ENCODE data around the gene NUDT2. TPM values are rescaled to one million over a fixed set of nuclear protein-coding genes. Genes with fewer than 3 reads are reported as not detected.
"Not testable (repeated sequence)": the region's sequence is repeated elsewhere in the genome, so short reads cannot be mapped to it uniquely, and the experiment has no call there.

Gene NUDT2
- total and polyA plus RNA-seq, 2 donors (not counting 1 experiment from before 2014, with no cell fraction given) = 47.1 to 50.8 TPM

DNA sequence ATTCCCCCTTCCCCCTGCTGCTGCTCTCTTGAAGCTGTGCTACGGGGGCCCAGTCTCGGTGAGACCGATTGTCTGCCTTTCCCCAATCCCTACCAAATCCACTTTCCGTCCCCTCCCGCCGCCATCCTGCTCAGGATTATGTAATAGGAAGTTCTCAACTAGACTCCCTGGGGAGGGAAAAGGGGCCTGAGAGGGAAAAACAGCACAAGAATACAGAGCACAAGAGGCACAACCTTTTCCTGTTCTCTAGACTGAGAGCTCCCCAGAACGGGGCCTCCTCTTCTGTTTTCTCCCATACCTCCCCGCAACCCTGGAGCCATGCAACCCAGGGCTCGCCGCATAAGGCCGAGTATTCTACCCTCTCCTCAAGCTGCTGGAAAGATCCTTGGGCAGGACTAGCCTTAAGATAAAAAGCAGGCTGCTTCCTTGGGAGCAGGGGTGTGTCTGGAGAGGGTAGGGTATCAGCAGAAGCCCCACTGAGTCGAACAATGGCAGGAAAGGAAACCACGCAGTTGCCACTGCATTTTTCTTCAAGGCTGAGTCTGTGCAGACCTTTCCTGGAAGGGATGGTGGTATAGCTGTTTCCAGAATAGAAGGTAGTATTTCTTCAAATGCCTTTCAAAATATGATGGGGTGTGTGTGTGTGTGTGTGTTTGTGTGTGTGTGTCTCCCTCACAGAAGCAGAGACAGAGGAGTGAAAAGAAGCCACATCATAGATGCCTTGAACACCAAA lies 34.4 kb downstream of the NUDT2 start:
- no peak overlapping the region for H3K27ac ChIP-seq (ENCODE audit: insufficient read depth, low read length)
- H3K9me3 ChIP-seq (ENCODE audit: control insufficient read depth, insufficient read depth, low read depth, low read length) = no peaks in the 10 kb centered on the region
- no peaks in the 10 kb centered on the region for H3K4me1 ChIP-seq (ENCODE audit: control insufficient read depth, extremely low read depth, insufficient read depth, low read length)
- DNase-seq (ENCODE audit: low read depth in 2 of 2) = no peak
- H3K4me3 ChIP-seq (replicated peaks in 1 of 4; ENCODE audit: control extremely low read depth in 1 of 4, insufficient read depth in 1 of 4, low read depth in 3 of 4, low read length in 4 of 4) = no peak overlapping the region
- H3K27me3 ChIP-seq (ENCODE audit: control insufficient read depth, insufficient read depth, low read length) = no peaks in the 10 kb centered on the region
- no peak overlapping the region for H2AFZ ChIP-seq (ENCODE audit: low read length)
- no peak overlapping the region for H3K4me2 ChIP-seq (ENCODE audit: extremely low read depth, insufficient read depth, low read length)
- no peaks in the 10 kb centered on the region for H3K79me2 ChIP-seq (ENCODE audit: control insufficient read depth, insufficient read depth, low read length)
- no peaks in the 10 kb centered on the region for H3K36me3 ChIP-seq (ENCODE audit: control insufficient read depth, insufficient read depth, low read length)
- no peaks in the 10 kb centered on the region for H4K20me1 ChIP-seq (ENCODE audit: control insufficient read depth, extremely low read depth, insufficient read depth, low read length)
- TF ChIP-seq EZH2 (IDR thresholded peaks at IDR 0.05; ENCODE audit: low read length, missing control alignments) = no peak
- no peak for TF ChIP-seq CTCF (conservative IDR thresholded peaks at IDR 0.05 in 1 of 2, IDR thresholded peaks at IDR 0.05 in 1 of 2; ENCODE audit: low read depth in 1 of 2, low read length in 2 of 2)
- H3K9ac ChIP-seq (ENCODE audit: insufficient read depth, low read length) = no peak overlapping the region

DNA sequence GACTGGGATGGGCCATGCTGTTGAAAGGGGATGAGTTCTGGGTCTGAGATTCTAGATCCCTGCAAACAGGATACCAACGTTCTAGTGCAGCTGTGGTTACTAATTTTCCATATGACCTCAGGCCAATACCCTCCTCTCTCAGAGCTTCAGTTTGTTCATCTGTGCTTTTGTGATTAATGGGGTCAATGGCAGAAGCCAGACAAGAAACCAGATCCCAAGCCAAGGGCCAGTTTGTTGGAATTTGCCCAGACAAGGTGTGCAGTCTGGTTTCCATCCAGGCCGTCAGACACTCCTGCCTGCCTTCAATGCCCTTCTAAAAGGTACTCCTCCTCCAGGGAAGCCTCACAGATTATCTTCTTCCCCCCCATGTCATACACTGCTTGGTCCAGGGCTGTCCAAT lies 35.9 kb downstream of the NUDT2 start:
- no peaks in the 10 kb centered on the region for H3K9me3 ChIP-seq (ENCODE audit: control insufficient read depth, insufficient read depth, low read depth, low read length)
- no peak overlapping the region for H3K4me3 ChIP-seq (replicated peaks in 1 of 4; ENCODE audit: control extremely low read depth in 1 of 4, insufficient read depth in 1 of 4, low read depth in 3 of 4, low read length in 4 of 4)
- TF ChIP-seq EZH2 (IDR thresholded peaks at IDR 0.05; ENCODE audit: low read length, missing control alignments) (no peak), CTCF (conservative IDR thresholded peaks at IDR 0.05 in 1 of 2, IDR thresholded peaks at IDR 0.05 in 1 of 2; ENCODE audit: low read depth in 1 of 2, low read length in 2 of 2) (no peak)
- no peaks in the 10 kb centered on the region for H3K4me1 ChIP-seq (ENCODE audit: control insufficient read depth, extremely low read depth, insufficient read depth, low read length)
- H4K20me1 ChIP-seq (ENCODE audit: control insufficient read depth, extremely low read depth, insufficient read depth, low read length) = no peaks in the 10 kb centered on the region
- H3K27me3 ChIP-seq (ENCODE audit: control insufficient read depth, insufficient read depth, low read length) = peaks cover under 1% of the 10 kb centered on the region
- H3K36me3 ChIP-seq (ENCODE audit: control insufficient read depth, insufficient read depth, low read length) = no peaks in the 10 kb centered on the region
- no peaks in the 10 kb centered on the region for H3K79me2 ChIP-seq (ENCODE audit: control insufficient read depth, insufficient read depth, low read length)
- no peak for DNase-seq (ENCODE audit: low read depth in 2 of 2)
- no peak overlapping the region for H2AFZ ChIP-seq (ENCODE audit: low read length)
- no peak overlapping the region for H3K9ac ChIP-seq (ENCODE audit: insufficient read depth, low read length)
- H3K27ac ChIP-seq (ENCODE audit: insufficient read depth, low read length) = no peak overlapping the region
- H3K4me2 ChIP-seq (ENCODE audit: extremely low read depth, insufficient read depth, low read length) = no peak overlapping the region

GRCh38 chr9:34366365-34366764 lies 37.0 kb downstream of the NUDT2 start:
- TF ChIP-seq EZH2 (IDR thresholded peaks at IDR 0.05; ENCODE audit: low read length, missing control alignments) (no peak), CTCF (conservative IDR thresholded peaks at IDR 0.05 in 1 of 2, IDR thresholded peaks at IDR 0.05 in 1 of 2; ENCODE audit: low read depth in 1 of 2, low read length in 2 of 2) (no peak)

DNA sequence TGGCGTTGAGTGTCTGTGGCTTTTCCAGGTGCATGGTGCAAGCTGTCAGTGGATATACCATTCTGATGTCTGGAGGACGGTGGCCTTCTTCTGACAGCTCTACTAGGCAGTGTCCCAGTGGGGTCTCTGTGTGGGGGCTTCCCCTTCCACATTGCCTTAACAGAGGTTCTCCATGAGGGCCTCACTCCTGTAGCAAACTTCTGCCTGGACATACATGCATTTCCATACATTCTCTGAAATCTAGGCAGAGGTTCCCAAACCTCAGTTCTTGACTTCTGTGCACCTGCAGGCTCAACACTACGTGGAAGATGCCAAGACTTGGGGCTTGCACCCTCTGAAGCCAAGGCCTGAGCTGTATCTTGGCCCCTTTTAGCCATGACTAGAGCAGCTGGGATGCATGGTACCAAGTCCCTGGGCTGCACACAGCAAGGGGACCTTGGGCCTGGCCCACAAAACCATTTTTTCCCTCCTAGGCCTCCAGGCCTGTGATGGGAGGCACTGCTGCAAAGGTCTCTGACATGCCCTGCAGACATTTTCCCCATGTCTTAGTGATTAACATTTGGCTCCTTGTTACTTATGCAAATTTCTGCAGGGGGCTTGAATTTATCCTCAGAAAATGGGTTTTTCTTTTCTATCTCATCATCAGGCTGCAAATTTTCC lies 38.5 kb downstream of the NUDT2 start:
- H3K4me3 ChIP-seq (replicated peaks in 1 of 4; ENCODE audit: control extremely low read depth in 1 of 4, insufficient read depth in 1 of 4, low read depth in 3 of 4, low read length in 4 of 4); H4K20me1 ChIP-seq (ENCODE audit: control insufficient read depth, extremely low read depth, insufficient read depth, low read length); H3K4me2 ChIP-seq (ENCODE audit: extremely low read depth, insufficient read depth, low read length); H3K27ac ChIP-seq (ENCODE audit: insufficient read depth, low read length); H2AFZ ChIP-seq (ENCODE audit: low read length); H3K79me2 ChIP-seq (ENCODE audit: control insufficient read depth, insufficient read depth, low read length); DNase-seq (ENCODE audit: low read depth in 2 of 2); H3K9ac ChIP-seq (ENCODE audit: insufficient read depth, low read length); H3K36me3 ChIP-seq (ENCODE audit: control insufficient read depth, insufficient read depth, low read length); H3K4me1 ChIP-seq (ENCODE audit: control insufficient read depth, extremely low read depth, insufficient read depth, low read length); H3K9me3 ChIP-seq (ENCODE audit: control insufficient read depth, insufficient read depth, low read depth, low read length): not testable (repeated sequence)
- H3K27me3 ChIP-seq (ENCODE audit: control insufficient read depth, insufficient read depth, low read length) = peaks cover 13% of the 10 kb centered on the region

More at GRCh38 chr9:34366365-34366764, 37.0 kb downstream of the NUDT2 start:
- Histone ChIP-seq H3K27me3 (ENCODE audit: control insufficient read depth, insufficient read depth, low read length) (peaks cover 2% of the 10 kb centered on the region), H3K27ac (ENCODE audit: insufficient read depth, low read length) (no peak overlapping the region), H3K9ac (ENCODE audit: insufficient read depth, low read length) (no peak overlapping the region), H3K4me1 (ENCODE audit: control insufficient read depth, extremely low read depth, insufficient read depth, low read length) (no peaks in the 10 kb centered on the region), H3K4me3 (replicated peaks in 1 of 4; ENCODE audit: control extremely low read depth in 1 of 4, insufficient read depth in 1 of 4, low read depth in 3 of 4, low read length in 4 of 4) (no peak overlapping the region), H3K36me3 (ENCODE audit: control insufficient read depth, insufficient read depth, low read length) (no peaks in the 10 kb centered on the region), H4K20me1 (ENCODE audit: control insufficient read depth, extremely low read depth, insufficient read depth, low read length) (no peaks in the 10 kb centered on the region), H3K9me3 (ENCODE audit: control insufficient read depth, insufficient read depth, low read depth, low read length) (no peaks in the 10 kb centered on the region), H3K4me2 (ENCODE audit: extremely low read depth, insufficient read depth, low read length) (no peak overlapping the region), H2AFZ (ENCODE audit: low read length) (no peak overlapping the region), H3K79me2 (ENCODE audit: control insufficient read depth, insufficient read depth, low read length) (no peaks in the 10 kb centered on the region)
- DNase-seq (ENCODE audit: low read depth in 2 of 2) = no peak

All from fibroblast of lung (primary cell).